NOMO-1 treated with DMSO at 0.1 percent for 48 hours (cell line): ENCODE results near the gene S100P.
"Not testable (repeated sequence)": the region's sequence is repeated elsewhere in the genome, so short reads cannot be mapped to it uniquely, and the experiment has no call there.

Experiments used
- DNase-seq: peaks from one replicate; lab custom pipeline; 2025; ENCODE audit not compliant: unreplicated experiment; lab: John Stamatoyannopoulos, UW

S100P gene

DNA sequence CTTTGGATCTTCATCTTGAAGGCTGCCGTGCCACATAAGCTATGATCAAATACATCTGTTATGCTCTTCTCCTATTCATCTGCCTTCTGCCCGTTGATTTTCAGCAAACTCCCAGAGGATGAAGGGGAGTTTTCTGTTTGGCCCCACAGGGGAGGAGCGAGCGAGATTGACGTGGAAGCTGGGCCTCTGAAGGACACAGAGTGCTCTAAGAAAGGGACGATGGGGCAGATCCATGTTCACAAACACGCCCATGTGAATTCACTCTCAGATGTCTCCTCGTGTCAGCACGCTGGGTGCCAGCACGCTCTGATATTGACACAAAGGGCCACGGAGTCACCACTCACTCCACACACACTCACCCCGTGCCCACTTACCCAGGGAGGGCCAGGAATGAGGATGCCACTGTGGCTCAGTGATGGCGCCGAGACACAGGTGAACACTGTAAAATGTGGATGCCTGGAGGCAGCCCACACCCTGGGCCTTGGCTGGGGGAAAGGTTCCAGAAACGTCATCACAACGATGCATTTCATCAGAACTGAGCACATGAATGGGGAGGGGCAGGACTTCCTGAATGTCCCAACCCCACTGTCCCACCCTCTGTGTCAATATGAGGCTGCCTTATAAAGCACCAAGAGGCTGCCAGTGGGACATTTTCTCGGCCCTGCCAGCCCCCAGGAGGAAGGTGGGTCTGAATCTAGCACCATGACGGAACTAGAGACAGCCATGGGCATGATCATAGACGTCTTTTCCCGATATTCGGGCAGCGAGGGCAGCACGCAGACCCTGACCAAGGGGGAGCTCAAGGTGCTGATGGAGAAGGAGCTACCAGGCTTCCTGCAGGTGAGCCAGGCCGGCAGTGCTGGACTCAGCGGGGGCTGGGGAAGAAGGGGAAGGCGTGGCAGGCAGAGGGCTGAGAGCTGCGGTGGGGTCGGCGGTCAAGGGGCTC, at the start of gene S100P:
S100P (plus strand) TSS at position 648 of the 946 bp plus-strand sequence; CDS start at position 703, 55 bp downstream.
- DNase-seq: no peak

DNA sequence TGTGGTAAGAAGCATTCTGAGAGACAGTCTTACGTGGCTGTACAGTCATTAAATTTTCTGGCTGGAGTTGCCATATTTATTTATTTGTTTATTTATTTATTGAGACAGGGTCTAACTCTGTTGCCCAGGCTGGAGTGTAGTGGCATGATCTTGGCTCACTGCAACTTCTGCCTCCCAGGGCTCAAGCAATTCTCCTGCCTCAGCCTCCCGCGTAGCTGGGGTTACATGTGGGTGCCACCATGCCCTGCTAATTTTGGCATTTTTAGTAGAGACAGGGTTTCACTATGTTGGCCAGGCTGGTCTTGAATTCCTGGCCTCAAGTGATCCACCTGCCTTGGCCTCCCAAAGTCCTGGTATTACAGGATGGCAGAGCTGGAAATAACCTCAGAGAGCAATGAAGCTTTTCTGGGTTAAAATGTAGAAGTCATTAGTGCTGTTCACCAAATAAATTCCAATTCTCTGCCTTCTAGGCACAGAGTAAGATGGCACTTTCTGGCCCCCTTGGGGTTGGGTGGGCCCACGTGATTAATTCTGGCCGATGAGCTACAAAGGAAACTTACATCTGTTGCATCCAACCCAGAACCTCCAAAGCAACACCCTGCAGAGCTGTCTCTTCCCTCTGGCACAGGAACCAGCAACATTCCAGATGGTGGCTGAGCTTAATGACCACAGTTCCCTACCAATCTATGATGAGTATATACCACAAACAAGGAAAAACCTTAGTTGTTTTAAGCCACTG, 48.7 kb upstream of the S100P start:
- no peak for DNase-seq

GRCh38 chr4:6647169-6647568, 46.5 kb upstream of the S100P start:
- DNase-seq: no peak

DNA sequence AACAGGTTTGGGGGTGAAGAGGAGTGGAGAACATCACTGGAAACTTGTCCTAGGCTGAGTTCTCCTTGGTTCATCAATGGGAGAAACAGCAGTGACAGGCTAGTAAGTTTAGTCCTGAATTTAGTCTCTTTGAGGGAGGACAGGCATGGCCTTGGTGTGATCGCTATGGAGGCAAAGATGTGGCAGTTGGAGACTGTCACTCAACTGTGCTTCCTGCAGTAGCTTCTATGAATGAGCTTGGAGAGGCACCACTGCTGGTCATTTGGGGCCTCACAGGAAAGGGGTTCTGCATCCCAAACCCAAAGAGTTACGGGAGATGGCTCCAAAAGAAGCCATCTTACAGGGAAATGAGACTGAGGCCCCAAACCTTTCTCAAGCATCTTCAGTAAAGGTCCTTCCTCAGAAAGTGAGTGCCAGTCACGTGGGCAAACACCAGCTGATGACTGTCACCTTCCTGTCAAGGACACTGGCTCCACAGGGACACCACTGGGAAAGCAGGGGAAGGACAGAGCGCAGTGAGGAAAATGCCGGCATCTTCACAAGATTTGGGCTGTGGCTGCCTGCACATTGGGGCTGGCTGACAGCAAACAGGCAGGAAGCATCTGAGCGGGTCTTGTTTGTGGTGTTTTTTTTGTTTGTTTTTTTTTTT, 46.0 kb upstream of the S100P start:
- DNase-seq: no peak

GRCh38 chr4:6649216-6649615, 44.5 kb upstream of the S100P start:
- DNase-seq: no peak

- DNase-seq: not testable (repeated sequence)
These were observed 39.5 kb upstream of the S100P start for GRCh38 chr4:6654211-6654610.

- not testable (repeated sequence) for DNase-seq
These were observed 38.4 kb upstream of the S100P start for GRCh38 chr4:6655291-6655690.

- DNase-seq: no peak
These were observed 37.8 kb upstream of the S100P start for GRCh38 chr4:6655924-6656323.

DNA sequence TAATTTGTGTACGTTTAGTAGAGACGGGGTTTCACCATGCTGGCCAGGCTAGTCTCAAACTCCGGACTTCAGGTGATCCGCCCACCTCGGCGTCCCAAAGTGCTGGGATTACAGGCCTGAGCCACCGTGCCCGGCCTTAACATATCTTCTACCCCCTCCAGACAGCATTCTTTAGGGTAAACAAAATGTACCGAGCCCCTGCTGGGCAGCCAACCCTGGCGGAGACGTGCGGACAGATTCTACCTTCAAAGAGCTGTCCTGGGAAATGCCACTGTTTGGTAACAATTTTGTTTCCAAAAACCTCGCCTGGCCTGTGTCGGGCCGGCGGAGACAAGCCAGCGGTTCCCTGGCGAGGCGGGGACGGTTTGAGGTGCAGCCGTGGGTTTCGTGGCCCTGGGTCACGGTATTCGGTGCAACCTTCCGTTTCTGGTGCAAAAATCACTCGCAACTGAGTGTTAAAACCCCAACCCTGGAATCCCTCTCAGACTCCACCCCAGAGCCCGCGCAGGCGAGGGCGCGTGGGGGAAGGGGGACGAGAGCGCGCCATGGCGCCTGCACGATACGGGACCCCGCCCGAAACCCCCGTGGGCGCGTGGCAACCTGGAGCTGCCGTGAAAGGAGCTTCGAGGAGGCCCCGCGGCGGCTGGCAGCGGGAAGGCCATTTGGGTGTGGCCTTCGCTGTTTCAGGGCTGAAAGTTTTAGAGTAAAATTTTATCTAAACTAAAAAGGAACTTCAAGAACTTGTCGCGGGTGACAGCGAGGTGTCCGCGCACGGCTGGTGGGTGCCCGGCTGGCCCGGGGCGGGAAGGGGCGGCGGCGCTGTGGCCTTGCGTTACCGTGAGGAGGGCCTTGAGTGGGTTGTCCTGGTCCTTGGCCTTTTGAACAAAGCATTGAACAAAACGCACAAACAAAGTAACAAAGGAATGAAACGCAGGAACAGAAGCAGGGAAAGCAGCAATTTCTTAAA, 36.2 kb upstream of the S100P start:
- no peak for DNase-seq

GRCh38 chr4:6658209-6658595, 35.5 kb upstream of the S100P start:
- no peak for DNase-seq

DNA sequence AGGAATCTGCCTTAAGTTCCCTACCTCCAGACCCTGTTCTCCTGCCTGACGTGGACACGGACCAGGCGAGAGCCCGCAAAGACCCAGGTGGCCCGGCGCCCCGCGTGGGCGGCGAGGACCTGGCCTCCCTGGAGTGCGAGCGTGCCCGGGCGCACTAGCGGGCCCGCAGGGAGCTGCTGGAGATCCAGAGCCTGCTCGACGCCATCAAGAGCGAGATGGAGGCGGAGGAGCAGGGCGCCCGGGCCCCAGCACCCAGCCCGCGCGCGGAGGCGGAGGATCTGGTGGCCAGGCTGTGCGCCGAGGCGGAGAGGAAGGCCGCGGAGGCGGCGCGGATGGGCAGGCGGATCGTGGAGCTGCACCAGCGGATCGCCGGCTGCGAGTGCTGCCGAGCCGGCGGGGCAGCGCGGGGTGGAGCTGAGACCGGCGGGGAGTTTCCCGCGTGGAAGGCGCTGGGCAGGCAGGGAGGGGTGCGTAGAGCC, 35.0 kb upstream of the S100P start:
- DNase-seq: no peak

DNA sequence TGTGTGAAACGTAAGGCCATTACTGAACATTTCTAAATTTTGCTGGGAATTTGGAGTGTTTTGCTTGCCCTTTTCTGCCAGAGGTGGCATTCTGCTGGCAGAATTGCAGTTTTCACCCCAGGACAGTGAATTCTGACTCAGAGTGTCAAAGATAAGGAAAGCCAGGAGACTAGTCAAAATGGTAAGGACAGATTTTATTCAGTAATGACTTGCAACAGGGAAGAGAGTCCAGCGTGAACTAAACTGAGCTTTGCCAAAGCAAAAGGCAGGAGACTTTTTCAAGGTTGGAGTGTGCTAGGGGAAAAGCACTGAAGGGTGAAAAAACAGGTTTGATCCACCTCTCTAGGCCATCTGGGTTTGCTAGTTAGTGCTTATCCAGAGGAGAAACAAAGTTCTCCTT, 33.8 kb upstream of the S100P start:
- DNase-seq: no peak

- no peak for DNase-seq
These were observed 33.2 kb upstream of the S100P start for GRCh38 chr4:6660430-6660829.

GRCh38 chr4:6662591-6662990, 31.1 kb upstream of the S100P start:
- DNase-seq: no peak

DNA sequence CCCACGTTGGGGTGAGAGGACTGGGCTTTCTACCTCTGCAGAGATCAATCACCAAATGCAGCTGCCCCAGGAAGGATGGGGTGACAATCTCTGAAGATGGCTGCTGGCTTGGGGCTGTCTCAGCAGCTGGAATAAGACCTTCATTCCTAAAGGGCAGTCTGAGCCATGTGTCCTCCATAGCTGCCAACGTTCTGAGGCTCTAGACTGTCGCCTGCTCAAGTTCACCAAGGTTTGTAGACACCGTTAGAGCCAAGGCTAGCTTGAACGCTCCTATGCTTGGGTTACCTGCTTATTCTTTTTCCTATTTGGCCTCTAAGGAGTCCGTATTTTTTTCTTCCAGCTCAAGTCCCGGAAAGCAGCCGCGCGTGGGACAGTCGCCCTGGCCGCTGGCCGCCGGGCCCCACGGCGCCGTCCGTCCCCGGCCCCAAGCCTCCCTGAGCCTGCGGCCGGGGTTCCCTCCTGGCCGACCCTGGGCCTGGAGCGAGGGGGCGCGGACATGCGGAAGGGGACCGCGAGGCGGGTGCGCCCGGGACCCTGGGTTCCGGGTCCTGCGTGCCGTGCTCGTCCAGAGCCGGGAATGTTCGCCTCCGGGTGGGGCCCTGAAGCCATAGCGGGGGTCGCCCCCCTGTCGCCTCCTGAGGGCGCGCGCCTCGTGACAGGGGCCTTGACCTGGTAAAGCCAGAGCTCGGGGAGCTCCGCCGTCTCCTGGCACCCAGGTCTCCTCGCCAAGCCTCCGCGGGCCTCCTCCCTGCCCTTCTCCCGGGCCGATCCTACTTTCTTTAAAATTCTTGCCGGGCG, 29.9 kb upstream of the S100P start:
- no peak for DNase-seq

DNA sequence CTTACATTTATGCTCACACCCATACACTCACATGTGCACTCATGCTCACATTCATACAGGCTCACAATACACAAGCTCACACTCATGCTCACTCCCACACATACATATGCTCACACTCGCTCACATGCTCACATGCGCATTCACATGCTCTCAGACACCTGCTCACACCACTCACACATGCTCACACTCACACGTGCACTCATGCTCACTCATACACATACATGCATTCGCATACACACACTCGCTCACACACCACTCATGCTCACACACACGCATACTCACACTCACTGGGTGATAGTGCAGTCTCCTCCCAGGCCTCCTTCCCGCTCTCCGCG, 28.4 kb upstream of the S100P start:
- DNase-seq: no peak

DNA sequence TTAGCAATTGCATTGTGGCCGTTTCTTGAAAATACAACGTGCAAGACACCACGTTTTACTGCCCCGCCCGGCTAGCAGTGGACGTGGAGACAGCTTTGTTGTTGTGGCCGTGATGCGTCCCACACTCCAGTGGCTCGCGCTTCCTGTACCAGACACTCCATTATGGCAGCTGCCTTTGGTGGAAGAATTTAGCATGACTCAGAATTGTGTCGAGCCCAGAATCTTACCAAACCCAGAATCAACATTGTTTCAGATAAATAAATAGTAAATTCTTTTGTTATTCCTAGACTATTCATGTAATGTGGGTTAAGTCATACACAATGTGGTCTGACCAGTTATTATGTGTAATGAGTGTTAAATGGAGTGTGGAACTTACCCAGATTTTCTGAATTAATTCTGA, 25.3 kb upstream of the S100P start:
- no peak for DNase-seq

DNA sequence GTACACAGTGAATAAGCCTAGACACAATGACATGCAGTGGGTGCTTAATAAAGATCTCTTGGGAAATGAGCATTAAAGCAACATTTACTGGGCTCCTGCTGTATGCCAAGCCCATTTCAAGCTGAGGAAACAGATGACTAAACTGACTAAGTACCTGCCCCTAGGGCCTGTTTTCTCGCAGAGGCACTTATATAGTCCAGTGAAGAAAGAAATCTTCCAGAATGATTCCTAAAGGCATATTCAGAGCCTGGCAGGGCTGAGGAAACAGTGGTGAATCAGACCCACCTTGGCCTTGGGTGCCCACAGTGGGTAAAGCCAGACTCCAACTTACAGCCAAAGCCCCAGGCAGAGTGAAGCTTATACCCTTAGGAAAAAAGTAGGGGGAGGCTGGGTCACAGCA, 22.0 kb upstream of the S100P start:
- no peak for DNase-seq

DNA sequence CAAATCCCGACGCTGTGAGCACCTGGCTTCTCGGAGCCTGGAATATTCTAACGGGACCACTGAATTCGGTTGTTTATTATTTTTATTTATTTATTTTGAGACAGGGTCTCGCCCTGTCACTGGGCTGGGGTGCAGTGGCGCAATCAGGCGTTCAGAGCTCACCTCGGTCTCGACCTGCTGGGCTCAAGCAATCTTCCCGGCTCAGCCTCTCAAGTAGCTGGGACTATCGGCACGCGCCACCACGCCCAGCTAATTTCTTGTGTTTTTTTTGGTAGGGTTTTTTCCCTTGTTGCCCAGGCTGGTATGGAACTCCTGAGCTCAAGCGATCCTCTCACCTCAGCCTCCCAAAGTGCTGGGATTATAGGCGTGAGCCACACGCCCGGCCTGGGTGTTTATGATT, 21.5 kb upstream of the S100P start:
- DNase-seq: no peak
